HG02623 (cell line): ENCODE measurements around the gene CMAS.
"Not testable (repeated sequence)": the region's sequence is repeated elsewhere in the genome, so short reads cannot be mapped to it uniquely, and the experiment has no call there.

ENCODE experiments used
- ATAC-seq: cut with Tn5 transposase; IDR thresholded peaks from one replicate; pipeline ENCODE4 v1.9.1; 2021; ENCODE audit warnings: moderate library complexity; ENCODE audit not compliant: unreplicated experiment

CMAS gene

DNA sequence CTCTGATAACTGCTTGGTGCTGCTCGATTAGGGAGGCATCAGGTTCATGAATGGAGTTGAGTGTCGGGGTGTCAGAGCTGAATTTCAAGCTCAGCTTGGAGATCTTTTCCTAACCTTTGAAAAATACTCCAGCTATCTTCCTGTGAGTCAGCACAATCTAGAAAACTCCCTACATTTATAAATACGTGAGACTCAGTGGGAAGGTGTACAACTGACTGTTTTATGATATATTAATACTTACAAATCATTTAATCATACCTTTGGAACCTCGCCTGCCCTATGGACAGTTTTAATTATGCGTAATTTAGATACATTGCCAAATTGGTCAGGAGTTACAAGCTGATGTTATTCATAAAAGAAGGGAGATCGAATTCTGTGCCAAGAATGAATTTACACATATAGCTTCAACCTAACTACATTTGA lies 961 bp downstream of the CMAS start:
- no peak for ATAC-seq

DNA sequence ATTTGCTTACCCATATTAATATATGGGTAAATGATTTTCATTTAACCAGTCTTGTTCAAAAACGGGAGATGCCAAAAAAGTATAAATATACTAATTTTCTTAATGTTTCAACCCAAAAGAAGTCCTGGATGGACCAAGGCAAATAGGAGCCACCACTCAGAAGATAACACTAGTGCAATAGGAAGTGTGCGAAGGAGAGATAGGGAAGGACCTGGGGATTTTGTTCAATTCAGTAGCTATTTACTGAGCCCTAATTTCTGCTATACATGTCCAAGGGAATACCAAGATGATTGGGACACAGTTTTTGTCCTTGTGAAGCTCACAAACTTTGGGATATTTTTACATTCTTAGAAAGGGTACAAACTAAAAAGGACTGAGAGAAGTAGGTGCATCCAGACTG lies 1.5 kb downstream of the CMAS start:
- no peak for ATAC-seq

DNA sequence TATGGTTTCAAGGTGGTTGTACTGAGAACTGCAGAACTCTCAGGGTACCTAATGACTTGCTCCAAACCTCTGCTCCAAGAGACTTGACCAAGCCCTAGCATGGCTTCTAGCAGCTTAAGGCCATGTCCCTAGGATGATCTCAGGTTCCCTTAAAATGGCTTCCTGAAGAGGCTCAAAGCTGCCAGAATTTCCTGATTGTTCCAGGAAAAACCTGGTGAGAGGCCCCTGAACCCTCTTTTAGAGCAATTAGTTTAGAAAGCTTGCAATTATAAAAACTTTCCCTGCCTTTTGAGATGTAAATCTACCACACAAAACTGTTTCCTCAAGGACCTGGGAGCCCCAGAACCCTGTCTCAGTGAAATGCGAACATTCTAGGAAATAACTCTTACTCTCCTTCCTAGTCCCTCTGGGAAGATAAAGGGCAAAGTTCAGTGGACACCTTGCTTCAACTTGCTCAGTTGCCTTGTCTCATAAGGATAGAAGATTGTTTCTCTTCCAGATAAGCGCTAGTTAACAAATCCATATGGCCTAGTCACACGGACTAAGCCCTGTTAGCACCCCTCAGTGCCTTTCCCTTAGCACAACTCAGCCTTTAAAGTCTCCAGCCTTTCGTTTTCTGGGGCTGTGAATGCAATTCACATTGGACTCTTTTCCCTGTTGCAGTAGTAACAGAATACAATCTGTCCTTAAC lies 2.5 kb downstream of the CMAS start:
- ATAC-seq = no peak

DNA sequence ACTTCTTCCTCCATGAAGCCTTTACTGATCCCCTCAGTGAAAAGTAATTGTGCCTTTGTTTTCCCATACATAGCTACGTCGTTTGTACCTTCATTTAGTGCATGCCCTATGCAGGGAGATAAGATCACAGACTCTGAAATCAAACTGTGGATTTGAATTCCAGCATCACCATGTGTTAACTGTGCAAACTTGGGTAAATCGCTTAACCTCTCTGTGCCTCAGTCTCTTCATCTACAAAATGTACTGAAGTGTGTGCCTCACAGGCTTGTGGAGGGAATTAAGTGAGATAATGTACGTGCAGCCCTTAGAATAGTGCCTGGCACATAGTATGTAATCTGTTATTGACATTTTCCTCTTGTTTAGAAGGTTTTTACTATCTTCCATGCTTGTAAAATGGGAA lies 4.1 kb downstream of the CMAS start:
- ATAC-seq = no peak

DNA sequence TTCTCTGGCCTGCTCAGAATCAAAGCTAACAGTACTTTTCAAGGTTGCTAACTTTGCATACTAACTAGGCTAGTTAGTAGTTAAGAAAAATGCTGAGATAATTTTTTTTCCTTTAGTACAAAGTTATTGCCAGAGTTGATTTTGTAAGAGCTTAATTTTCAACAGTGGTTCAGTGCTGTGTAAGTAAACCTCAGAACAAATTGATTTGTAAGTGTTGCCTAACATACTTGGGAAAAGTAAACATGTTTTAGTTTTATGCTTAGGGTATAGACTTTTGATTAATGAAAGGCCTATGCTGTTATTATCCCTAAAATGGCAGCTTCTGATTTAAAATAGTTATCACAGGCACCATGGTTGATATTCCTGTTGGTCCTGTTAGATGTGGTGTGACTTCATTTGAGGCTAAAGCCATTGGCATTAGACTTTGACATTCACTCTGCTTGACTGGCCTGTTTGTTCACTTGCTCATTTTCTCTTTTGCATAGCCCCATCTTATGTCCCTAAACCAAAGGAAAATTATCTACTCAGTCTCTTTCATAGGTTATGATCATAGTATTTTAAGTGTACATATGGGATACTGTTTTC lies 5.2 kb downstream of the CMAS start:
- ATAC-seq = no peak

DNA sequence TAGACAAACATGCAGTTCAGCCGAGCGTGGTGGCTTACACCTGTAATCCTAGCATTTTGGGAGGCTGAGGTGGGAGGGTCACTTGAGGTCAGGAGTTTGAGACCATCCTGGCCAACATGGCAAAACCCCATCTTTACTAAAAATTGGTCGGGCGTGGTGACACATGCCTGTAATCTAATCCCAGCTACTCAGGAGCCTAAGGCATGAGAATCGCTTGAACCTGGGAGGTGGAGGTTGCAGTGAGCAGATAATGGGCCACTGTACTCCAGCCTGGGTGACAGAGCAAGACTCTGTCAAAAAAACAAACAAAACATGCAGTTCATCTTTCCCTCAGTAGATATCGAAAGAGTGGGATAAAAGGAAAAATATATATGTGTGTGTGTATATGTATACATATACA lies 7.0 kb downstream of the CMAS start:
- ATAC-seq = not testable (repeated sequence)

DNA sequence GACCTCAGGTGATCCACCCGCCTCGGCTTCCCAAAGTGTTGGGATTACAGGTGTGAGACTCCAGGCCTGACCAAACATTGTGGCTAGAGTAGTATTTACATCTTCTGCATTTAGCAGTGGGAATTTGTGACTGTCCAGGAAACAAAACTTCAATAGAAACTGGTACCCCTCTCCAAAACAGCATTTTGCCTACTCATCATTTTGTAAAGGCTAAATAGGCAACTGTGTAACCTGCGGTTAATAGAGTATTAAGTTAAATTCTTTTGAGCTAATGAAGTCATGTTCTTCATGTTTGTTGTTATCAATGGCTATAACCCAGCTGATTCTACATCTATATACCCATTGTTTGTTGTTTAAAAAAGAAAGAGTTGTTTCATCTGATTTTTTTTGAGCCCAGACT lies 8.1 kb downstream of the CMAS start:
- no peak for ATAC-seq

DNA sequence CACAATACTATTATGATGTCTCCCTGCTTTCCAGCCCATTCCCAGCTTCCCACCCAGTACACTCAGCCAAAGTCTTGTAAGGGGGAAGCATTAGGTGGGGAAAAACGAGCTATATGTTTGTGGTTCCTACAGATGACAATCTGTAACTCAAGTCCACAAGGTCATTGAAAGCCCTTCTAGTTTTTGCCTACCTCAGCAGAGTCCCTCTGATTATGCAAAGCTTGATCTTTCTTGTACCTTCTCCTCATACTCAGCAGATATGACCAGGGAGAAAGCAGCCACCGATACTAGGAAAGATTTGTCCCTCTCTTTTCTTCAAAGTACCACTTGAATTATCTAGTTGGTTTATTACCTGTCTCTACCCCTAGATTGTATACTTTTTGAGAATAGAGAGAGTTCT lies 10.6 kb downstream of the CMAS start:
- no peak for ATAC-seq

DNA sequence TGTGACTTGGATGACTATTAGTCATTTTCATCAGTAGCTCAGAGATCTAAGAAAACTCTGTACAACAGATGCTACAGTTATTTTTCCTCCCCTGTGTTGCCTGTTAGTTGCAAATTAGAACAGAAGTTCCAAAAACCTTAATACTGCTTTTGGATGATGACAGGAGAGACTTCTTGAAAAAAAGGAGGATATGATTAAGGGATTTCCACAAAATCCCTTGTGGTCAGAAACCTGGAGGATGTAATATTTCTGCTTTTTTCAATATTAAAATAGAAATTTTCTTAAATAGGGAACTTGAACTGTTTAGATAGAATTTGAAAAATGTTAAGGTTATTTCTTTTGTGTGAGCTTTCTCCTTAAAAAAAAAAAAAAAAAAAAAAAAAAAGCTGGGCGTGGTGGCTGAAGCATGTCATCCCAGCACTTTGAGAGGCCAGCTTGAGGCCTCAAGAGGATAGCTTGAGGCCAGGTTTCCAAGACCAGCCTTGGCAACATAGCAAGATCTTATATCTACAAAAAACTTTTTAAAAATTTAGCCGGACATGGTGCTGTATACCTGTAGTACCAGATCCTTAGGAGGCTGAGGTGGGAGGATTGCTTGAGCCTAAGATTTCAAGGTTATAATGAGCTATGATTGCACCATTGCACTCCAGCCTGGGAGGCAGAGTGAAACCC lies 14.1 kb downstream of the CMAS start:
- no peak for ATAC-seq

DNA sequence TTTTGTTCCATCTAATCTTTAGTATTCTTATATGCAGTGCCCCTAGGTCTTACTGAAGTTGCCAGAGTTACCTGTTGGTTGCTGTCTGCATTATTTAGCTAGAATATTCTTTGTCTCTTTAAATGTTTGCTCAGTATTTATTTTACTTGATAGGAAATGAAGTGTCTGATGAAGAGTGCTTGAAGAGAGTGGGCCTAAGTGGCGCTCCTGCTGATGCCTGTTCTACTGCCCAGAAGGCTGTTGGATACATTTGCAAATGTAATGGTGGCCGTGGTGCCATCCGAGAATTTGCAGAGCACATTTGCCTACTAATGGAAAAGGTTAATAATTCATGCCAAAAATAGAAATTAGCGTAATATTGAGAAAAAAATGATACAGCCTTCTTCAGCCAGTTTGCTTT lies 18.9 kb downstream of the CMAS start:
- ATAC-seq = no peak

DNA sequence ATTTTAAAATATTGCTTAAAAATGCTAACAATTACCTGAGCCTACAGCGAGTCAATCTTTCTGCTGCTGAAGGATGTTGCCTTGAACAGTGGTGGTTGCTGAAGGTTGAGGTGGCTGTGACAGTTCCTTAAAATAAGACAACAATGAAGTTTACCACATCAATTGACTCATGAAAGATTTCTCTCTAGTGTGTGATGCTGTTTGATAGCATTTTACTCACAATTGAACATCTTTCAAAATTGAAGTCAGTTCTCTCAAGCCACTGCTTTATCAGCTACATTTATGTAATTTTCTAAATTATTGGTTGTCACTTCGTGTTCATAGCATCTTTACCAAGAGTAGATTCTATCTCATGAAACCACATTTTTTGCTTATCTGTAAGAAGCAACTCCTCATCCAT lies 20.3 kb downstream of the CMAS start:
- no peak for ATAC-seq

DNA sequence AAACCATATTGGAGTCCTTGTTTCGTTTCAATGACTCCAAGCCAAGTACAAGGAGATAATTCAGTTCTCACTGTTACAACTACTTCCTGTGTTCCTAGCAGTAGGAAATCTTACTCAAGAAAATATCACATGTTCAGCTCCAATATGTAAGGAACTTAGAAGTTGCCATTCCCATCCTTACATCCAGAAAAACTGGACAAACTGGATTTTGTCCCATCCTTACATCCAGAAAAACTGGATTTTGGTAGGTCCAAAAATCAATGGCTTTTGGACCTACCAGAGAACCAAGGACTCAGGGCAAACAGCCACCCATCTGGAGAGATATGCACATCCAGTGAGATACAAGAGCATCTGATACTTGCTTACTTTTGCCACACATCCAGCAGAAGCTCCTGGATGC lies 23.8 kb downstream of the CMAS start:
- ATAC-seq = no peak

DNA sequence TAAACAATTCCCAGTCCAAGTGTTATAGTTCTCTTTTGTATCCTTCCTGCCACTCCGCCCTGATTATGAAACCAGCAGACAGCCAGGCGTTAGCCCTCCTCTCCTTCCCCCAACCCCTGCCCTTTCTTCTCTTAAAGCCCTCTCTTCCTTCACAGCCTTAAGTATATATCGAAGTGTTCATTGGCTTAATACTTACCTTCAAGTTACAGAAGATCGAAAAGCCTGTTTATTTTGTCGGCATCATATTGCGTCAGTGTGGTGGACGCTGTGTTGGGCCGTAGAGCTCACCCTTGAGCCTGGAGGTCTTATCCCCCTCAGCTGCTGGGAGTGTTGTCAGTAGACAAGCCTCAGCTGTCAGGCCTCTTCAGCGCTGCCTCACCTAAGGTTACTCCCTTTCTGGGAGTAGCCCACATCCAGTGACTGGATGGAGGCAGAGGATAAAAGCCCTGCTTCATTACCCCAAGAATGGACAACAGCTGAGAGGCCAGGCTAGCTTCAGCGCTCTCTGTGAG lies 36.2 kb downstream of the CMAS start:
- no peak for ATAC-seq

DNA sequence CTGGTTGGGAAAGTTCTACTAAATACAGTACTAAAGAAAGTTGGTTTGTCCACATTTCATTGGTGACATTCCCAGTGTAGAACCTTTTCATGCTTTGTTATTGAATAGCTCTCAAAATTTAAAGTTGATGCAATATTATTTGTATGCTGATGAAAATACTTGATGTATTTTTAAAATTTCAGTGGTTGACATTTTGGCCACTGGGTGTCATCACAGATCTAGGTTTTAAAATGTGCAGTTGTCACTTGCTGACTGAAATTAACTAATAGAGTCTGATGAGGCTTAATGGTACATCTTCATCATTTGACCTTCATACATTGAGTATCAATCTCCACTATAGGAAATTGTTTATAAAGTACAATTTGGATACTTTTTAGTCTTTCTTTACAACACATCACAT lies 37.1 kb downstream of the CMAS start:
- ATAC-seq = no peak

DNA sequence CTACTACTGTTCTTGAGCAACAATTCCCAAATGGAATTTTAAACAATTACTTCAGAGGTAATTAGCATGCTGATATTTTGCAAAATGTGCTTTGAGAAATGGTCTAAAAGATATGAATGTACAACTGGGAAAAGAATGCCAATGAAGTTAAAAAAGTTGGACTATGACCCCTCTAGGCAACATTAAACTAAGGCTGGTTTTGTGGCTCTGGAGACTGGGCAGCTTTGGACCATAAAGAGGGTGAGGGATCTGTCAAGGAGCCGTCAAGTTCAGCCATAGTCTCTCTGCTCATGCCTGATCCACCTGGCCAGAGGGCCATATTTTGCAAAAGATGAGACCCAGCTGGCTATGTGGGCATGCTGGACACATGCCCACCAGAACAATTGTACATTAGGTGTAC lies 38.8 kb downstream of the CMAS start:
- no peak for ATAC-seq

DNA sequence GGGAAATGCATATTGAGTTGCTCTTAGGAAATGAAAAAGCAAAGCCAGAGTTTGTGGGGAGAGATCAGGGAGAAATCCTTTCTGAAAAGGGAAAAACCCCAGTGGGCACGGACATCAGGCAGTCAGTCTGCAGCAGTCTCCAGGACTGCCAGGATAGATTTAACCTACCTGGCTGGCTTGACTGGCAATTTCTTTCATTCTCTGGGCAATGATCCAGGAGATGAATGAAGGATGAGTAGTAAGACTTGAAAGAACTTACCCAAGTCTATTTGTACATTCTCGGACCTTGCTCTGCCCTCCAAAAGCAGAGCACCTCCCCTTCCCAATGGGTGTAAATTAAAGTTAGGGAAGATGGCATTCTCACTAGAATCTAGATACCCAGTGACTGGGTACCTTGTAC lies 42.9 kb downstream of the CMAS start:
- ATAC-seq = no peak

DNA sequence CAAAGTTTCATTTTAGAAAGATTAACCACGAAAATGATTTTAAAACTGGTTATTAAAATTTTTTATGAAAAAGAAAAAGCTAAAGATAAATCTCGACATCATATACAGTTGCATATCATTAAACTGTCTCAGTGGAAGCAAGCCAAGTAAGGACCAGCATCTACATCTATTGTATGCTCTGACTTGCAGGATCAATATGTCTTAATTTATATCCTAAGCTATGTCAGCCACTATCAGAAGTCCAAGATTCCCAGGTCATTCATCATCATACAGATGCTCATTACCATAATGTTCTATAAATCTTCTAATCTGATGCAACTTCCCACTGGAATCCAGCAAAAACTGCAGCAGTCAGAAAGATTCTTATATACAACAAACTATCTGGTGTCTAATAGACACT lies 43.5 kb downstream of the CMAS start:
- ATAC-seq = no peak

DNA sequence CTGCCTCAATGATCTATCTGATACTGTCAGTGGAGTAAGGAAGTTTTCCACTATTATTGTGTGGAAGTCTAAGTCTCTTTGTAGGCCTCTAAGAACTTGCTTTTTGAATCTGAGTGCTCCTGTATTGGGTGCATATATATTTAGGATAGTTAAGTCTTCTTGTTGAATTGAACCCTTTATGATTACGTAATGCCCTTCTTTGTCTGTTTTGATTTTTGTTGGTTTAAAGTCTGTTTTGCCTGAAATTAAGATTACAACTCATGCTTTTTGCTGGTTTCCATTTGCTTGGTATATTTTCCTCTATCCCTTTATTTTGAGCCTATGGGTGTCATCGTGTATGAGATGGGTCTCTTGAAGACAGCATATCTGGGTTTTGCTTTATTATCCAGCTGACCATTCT lies 53.0 kb downstream of the CMAS start:
- ATAC-seq = not testable (repeated sequence)

DNA sequence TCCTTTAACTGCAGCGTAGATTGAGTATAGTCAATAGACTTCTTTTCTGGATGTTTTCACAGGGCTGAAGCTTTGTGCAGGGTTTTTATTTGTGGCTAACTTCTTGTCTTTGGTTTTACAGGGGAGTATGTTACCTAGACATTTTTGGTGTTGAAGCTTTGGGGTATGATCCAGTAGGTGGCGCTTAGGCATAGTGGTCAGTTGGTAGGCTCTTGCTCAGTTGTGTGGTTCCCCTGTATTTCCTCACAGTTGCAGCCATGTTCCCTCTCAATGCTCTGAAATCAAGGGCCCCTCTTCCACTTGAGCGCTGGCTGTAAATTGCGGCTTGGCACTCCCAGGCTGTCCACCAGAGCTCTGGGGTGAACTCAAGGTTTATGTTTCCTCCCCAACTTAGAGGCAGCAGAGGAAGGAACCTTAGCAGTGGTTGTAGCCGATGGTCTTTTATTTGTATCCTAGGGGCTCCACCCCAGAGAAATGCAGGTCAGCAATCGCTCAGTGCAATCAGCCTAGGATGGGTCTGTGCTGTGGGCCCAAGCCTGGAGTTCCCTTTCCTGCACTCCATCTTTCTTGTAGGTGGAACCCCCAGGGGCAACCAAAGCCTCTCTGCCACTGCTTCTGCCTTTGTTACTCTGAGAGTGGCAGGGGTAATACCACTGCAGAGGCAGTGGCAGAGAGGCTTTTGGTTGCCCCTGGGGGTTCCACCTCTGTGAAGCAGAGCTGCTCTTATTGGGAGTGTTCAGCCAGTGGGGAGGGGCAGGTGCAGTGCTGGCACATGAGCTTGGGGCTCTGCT lies 55.1 kb downstream of the CMAS start:
- ATAC-seq = no peak

DNA sequence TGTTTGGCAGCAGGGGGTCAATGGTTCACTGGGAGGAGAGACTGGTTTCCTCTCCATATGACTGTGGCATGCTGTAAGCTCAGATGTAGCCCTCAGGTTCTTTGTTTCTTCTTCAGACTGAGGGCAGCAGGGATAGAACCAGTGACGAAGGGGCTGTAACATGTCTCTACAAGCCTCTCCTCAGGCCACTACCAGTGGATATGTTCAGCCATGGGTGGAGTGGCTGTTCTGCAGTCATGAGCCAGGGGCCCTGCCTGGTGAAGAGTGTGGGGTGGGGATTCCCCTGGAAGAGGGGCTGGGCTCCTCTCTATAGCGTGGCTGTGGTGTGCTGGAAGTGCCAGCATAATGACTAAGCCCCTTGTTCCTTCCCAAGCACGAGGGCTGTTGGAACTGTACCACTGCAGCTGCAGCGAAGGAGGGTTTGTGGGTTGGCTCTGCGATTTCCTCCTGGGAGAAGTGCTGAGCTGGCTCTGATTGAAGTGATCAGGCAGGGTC lies 55.8 kb downstream of the CMAS start:
- no peak for ATAC-seq

DNA sequence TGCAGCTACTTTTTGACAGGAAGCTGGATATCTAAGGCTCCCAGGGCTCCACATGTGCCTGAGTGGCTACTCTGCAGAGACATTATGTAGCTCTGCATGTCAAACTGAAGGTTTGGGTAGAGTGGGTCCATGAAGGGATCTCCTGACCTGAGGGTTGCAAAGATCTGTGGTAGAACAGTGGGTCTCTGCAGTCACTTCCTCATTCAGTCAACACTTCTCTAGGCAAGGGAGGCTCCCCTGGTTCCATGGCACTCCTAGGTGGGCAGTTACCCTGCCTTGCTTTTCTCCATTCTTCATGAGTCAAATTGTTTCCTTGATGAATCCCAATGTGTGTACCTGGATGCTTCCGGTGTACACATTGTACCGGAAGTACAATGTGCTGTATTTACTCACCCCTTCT lies 57.4 kb downstream of the CMAS start:
- ATAC-seq = no peak
